NCI-H146 (cell line): ENCODE results near the gene CD47.

Experiments used
- DNase-seq: peaks from one replicate; lab custom pipeline; 2025; lab: John Stamatoyannopoulos, UW

CD47 gene

DNA sequence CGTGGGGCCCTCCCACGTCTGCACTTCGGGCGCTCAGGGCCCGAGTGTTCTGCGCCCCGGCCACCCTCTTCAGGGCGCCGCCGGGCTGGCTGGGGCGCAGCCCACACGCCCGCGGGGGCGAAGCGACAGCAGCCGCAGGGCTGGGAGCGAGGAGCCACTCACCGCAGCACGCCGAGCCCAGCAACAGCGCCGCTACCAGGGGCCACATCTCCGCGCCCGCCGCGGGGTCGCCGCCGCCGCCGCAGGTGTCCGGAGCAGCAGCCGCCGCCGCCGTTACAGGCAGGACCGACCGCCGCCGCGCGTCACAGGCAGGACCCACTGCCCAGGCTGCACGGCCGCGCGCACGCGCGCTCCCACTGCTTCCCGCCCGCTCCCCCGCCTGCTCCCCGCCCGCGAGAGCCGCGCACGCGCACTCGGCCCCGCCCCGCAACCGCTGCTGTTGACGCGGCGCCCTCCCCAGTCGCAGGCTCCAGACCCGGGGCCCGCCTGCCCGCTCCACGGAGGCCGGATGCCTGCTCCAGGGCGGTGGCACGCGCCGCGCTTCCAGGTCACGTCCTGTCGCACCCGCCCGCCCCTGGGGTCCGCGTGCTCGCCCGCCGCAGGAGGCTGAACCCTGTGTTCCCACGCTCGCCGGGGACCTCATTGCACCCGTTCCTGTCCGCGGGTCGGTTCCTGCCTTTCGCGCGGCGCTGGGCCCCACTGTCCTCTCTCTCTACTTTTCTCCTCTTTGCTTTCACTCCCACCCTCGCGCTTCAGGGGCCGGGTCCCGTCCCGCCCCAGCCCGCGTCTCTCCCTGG is at the start of gene CD47:
CD47 (minus strand) TSS at position 331 of the 797 bp plus-strand sequence; CDS start at position 208, 123 bp downstream.
- peak; percentile 97 for DNase-seq

DNA sequence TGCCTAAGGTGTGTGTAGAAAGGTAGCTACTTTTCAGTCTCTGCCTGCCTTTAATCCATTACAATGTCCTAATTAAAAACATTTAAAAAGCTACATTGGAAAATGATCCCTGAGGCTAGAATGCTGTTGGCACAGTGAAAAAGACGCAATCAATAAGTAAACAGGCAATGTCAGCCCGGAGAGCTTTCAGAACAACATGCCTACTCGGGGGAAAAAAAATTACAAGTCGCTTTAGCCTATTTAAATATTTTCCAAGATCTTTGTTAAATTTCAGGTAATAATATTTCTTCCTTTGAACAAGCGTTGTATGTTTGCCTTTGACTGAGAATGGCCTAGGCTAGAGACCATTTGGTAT is 46.6 kb upstream of the CD47 start:
- peak; percentile 59 for DNase-seq

DNA sequence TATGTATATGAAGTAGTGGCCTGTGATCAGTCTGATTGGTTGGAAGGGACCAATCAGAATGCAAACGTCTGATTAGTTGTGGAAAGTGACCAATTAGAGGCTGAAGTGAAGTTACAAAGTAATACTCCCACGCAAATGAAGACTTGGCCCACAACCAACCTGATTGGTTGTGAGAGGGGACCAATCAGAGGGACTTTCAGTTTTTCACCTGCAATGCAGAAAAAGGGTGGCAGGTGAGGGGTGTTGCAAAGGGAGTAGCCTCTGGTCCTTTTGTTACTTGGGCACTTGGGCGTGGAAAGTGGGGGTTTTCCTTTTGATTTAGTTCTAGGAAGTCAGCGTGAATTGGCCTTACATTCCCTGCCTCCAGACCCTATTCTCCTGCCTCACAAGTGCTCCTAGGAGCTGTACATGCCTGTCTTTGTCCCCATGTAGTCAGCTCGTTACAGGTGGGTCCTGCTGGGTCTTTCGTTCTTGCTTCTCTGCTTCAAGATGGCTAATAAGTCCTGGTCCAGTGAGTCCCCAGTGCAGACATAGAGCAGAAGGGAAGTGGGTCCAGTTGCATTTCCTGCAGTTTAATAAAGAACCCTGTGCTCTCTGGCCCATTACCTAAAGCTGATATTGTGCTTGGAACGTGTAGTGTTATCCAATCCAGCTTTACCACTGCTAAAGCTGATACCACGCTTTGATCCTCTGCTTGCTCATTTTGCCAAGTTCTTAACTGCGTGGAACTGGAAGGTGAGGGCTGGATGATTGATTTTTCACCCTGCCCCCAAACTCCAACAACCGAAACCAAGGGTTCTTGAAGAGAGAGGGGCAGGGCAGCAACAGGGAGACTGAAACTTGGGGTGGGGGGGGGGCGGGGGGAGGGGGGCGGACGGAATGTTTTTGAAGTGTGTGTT is 46.0 kb upstream of the CD47 start:
- DNase-seq, result no peak

DNA sequence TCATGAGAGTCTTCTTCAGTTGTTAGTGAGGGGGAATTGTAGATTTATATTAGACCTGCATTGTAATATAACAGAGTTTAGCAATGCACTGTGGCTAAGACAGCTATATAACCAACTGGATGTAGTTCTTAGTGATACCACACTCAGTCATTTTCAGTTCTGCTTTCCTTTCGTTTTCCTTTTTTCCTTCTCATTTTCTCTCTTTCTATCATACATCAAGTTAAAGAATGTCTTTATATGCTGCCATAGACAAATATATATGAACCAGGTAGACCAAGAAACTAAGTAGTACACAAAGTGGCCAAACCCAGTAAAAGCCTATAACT is 43.7 kb upstream of the CD47 start:
- no peak for DNase-seq

DNA sequence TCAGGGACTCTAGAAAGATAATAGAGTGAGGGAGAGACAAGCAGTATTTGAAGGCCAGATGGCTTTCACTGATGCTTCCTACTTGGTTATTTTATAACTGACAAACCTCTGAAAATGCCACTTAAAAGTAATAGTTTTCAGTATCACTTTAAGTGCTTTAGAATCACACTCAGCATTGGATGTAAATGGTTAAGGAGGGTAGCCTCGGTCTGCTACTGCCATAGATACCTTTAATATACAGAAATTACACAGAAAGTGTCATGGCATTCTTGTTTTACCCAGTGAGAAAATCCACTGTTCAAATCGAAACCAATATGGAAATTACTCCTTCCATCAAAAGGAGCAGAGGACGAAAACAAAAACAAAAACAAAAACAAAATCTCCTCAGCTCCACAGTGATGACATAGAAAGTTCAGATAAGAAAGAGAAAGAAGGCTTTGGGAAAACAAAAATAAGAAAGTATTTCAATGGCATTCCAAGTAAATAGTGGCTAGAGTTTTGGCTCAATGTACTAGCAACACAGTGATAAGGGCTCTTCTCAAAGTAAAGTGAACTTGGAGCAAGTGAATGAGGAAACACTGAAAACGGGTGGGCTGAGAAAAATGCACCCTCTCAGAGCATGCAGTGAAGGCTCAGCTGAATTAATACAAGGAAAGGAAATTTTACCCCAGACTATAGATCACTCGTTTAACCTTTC is 43.2 kb upstream of the CD47 start:
- DNase-seq, result no peak

DNA sequence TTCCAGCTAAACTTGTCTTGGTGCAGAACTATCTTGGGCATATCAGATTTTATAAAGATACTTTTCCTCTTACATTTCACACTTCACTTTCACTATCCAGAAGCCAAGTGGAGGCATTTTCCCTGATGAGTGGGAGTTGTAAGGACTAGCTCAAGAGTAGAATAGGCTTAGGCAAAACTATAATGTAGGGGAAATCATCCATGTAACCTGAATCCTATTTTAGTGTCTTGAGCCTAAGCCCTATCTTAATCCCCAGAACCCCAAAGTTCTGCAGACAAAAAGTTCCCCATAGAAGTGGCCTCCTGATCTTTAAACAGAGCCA is 42.2 kb upstream of the CD47 start:
- no peak for DNase-seq

DNA sequence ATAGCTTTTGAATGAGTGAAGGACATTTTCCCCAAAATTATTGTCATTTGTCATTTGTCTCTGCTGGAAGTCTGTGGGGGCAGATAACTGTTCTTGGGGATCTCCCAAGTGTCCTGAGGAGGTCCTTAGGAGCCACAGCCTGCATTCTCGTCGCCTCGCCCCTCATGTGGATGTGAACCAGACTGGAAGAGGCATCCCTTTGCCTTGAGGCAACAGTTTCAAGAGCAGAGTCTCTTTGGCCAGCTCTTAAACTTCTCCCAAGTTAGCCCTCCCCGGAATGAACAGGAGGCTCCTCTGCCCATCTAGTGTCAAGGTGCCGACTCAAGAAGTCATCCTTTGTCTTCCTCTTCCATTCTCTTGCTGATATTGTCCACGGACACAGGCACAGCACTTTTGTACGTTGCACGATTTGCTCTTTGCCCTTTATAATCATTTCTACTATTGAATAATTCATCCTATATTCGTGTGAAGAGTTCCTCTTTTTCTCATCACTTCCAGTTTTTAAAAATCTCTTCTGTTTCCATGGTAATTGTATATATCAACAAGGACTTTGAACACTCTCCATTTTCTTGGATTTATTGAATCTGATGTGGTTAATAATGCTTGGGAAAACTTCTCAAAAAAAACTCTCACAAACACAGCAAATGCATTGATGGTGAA is 40.8 kb upstream of the CD47 start:
- DNase-seq, result no peak

DNA sequence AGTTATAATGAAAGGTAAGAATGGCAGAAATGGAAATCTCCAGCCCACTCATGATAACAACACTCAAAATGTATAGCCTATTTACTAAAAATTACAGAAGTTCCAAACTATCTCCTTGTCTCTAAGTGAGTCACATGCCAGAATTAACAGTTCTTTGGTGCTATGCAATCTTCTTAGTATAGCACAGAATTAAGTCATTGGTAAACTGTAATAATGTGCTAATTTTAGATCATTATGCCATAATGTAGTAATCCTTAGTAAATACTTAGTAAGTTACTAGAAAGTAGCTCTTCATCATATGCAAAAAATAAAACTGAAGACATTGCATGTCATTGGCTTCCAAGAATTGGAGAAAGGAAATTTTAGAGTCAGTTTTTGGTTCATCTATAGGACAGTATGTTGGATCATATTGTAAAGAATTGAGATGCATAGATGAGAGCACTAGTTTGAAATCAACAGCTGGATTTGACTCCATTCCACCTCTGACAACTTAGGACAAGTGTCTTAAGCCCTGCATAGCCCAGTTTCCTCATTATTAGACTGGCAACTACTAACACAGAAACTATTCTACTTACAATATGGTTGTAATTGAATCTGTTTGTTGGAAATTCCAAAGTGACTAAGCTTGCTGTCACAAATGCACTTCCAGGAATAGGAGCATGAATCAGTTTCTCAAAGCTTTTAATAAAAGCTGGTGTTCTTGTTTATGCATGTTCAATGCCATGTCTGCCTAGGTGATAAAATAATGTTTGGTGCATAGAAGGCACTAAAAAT is 40.1 kb upstream of the CD47 start:
- no peak for DNase-seq

DNA sequence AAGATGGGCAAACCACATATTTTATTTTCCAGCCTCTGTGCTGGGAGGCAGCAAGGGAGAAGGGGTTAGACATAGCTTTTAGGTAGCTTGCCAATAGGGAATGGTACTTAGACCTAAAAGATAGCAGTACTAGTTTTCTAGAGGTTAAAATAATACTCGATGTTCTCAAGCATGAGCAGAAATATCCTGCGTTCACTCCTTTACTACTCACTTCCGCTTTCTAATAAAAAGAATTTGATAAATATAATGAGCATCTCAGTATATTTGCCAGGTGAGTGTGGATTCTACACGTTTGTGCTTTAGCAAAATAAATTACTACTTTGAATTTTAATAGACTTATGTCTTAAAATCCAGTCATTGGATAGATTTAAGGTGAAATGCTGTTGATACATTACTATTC is 39.4 kb upstream of the CD47 start:
- no peak for DNase-seq

DNA sequence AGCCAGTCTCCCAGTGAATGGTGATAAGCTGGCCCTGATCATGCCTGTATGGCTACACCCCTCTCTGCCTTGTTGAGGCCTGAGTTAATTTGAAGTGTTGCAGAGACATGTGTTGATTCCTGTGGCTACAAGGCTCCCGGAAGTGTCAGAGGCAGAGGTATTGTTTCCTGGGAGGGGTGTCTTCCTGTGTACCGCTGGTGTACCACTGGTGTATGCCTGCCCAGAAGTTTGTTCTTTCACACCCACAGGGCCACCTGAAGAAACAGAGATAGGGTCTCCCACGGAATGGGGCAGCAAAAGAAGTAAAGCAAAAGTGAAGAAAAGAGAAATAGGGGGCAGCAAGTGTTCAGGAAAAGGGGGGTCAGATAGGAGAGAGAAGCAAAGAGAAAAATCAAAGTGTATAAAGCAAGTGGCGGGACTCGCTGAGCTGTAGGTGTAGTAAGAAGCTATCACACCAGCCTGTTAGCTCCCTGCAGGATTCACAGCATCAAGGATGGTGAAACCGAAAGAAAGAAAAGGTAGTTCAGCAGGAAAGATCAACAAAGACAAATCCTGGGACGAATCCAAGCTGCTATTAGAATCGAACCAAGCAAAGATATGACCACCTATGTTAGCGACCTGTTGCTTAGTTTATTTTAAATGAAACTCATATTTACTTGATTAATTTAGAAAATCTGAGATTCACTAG is 36.6 kb upstream of the CD47 start:
- DNase-seq, result peak; percentile 23

DNA sequence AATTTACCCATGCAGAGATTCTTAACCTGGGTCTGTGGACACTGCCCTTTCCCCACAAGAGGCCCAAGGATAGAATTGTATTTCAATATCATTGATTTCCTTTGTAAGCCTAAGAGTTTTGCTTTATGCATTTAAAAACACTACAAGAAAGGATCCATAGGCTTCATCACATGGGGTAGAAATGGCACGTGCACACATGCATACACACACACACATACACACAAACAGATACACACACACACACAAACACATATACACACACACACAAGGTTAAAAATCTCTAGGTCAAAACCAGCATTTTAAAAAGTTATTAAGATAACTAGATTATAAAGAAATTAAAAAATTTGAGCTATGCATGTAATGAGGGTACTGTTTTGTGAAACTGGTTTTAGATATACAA is 35.5 kb upstream of the CD47 start:
- peak; percentile 55 for DNase-seq

DNA sequence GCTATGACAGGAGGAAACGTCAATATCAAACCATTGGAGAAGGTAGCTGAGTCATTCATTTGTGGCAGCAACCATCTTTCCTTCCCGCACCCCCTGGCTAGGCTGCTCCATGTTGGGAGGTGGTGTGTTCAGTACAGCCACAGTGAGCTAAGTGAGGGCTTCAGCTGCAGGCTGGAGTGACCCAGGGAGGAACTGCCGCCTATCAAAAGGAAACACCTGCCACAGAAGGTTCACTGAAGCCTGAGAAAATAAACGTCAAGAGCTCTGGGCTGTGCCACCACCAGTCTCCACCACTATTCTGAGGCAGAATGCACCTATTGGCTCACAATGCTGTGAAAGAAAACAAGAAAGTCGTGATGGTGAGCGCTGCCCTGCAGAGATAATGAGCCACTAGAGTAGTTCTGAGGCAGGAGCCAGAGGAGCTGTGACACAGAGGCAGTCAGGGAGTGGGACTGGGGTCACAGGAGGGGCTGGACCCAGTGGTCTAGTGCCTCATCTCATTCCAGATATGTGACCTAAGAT is 34.8 kb upstream of the CD47 start:
- DNase-seq, result peak; percentile 100

DNA sequence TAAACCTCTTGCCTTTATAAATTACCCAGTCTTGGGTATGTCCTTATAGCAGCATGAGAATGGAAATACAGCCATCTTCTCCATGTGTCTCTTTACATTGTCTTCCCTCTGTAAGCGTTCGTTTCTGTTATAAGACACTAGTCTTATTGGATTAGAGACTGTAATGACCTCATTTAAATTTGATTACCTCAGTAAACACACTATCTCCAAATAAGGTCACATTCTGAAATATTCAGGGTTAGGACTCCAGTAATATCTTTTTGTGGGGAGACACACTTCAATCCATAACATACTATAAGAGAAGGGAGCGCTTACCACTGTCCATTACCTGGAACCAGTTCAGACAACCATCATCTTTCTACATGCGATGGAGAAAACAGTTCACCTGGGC is 34.3 kb upstream of the CD47 start:
- DNase-seq, result peak; percentile 54

DNA sequence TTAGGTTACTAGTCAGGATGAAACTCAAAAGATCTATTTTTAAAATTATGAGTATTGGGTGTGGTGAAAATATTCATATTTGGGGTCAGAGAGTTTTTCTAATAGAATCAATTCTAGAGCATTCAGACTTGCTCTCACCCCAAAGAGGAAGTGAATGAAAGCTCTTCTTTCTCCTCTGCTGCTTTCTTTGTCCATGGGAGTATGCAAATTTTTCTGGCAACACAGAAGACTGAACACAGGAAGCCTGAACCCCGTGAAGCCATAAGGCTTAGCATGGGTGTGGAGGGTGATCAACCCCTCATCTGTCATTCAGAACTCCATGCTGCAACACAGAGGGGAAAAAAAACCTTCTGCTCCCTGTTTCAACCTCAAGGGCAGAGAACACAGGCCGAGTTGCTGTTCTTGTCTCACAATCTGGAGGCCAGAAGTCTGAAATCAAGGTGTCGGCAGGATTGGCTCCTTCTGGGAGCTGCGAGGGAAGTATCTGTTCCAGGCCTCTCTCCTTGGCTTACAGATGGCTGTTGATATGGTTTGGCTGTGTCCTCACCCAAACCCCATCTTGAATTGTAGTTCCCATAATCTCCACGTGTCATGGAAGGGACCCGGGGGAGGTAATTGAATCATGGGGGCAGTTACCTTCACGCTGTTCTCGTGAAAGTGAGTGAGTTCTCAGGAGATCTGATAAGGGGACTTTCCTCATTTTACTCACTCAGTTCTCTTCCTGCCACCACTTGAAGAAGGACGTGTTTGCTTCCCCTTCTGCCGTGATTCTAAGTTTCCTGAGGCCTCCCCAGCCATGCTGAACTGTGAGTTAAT is 33.7 kb upstream of the CD47 start:
- peak; percentile 86 for DNase-seq

DNA sequence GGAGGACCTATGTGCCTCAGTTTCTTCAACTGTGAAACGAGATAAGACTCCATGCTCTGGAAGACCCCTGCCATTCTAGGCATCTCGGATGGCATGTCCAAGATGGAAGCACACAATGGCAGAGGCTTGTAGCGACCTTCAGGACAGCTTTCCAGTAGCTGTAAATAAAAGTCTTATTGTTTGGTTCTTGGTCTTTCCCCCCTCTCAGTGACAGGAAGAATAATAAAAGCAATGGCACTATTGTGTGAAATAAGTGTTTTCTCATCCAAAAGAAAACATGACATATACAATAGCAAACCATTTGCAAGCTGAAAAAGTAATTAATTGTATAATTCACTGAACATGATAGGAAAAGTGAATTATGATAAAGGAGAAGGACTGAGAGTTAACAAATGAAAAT is 32.5 kb upstream of the CD47 start:
- DNase-seq, result peak; percentile 36

DNA sequence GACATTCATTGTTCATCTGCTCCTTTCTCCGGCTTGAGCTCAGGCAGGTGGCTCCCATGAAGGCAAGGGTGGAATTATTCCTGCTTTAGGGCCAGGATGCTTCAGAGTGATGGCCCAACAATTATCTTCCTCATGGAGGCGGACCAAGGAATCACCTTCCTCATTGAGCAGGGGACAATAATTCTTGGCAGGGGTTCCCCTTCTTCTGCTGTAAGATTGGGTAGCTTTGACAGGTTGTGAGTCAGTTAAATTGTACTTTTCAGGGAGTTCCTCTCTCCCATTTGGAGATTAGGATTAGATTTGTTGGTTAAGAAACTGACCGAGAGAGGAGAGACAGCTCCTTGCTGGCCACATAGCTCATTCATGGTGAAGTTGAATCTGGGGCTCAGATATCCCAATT is 31.4 kb upstream of the CD47 start:
- peak; percentile 96 for DNase-seq

DNA sequence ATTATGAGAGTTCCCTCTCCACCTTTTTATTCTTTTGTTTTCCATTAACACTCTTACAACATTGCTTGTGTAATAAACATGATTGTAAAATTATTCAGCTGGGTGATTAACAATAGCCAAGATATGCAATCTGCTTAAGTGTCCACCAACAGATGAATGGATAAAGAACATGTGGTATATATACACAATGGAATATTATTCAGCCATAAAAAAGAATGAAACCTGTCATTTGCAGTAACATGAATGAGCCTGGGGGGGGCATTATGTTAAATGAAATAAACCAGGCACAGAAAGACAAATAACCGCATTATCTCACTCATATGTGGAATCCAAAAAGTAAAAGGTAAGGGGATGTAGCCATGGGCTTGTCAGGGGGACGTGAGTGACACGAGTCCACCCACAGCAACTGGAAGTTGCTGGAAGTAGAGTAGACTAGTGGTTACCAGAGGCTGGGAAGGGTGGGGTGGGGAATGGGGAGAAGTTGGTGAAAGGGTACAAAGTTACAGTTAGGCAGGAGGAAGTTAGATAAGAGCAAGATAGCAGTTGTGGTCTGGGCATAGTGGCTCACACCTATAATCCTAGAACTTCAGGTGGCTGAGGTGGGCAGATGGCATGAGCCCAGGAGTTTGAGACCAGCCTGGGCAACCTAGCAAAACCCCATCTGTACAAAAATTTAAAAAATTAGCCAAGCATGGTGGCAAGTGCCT is 28.7 kb upstream of the CD47 start:
- no peak for DNase-seq

DNA sequence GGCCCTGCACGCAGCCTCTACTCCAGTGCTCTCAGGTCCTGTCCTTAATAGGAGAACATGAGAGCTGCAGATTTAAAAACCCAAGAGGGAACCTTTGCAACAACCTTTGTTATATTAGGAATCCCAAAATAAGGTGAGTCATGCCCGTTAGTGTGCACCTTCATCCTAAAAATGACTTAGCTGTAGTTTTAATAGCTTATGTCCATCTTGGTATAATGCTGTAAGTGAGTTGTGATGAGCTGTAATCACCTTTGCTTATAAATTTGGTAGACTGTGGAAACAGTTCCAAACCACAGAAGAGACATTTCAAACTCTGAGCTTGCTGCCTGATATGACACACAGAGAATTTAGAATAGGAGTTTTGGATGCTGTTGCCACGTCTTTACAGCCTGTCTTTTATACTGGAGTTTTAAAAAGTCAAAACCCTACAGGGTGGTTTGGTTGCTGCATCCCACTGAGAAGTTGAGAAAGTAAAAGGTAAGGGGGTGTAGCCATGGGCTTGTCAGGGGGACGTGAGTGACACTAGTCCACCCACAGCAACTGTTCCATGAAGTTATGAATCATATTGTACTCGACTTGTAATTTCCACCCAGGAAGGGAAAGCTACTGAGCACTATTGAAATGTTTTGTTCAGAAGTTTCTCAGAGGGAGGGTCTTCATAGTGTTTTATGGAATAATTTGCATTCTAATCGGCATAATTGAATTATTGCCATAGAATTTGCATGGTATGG is 27.4 kb upstream of the CD47 start:
- DNase-seq, result no peak
